ENCODE data around the gene PCBP3. TPM values are rescaled to one million over a fixed set of nuclear protein-coding genes. Genes with fewer than 3 reads are reported as not detected.

PCBP3 gene
- total RNA-seq, 2 experiments from 2014 or later: 1.9 to 2.2 TPM

DNA sequence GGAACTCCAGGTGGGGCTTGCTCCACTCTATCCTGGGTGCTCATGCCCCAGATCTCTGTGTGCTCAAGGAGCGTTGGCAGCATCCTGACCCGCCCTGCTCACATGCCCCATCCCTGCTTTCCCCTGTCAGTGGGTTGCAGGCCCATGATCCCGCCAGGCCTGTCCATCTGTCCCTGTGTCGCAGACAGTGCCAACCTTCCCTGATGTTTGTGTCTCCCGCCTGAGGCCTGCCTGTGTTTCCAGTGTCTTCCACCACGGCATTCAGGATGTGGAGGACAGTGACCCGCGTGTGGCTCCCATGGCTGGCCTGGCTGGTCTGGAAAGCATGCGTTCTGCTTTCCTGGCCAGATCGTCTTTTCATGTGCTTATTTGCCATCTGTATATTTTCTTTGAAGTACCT lies 82.9 kb downstream of the PCBP3 start:
- peaks cover 11% of the 10 kb centered on the region for H3K4me1 Mint-ChIP-seq (ENCODE audit: low read depth)
- no peak overlapping the region for H3K4me3 Mint-ChIP-seq
- ATAC-seq: no peak
- peaks cover 2% of the 10 kb centered on the region for H3K27me3 Mint-ChIP-seq
- DNase-seq: no peak
- H3K27ac Mint-ChIP-seq: no peak overlapping the region
- ChIA-PET CTCF (interaction anchor here (1.3 kb wide), 1 partner anchor 16 kb away, joined by 4 read pairs; no protein-coding TSS in a partner anchor), POLR2A (no interaction called here)
- no peaks in the 10 kb centered on the region for H3K36me3 Mint-ChIP-seq (ENCODE audit: low read depth)
- TF ChIP-seq, protein P1, sequence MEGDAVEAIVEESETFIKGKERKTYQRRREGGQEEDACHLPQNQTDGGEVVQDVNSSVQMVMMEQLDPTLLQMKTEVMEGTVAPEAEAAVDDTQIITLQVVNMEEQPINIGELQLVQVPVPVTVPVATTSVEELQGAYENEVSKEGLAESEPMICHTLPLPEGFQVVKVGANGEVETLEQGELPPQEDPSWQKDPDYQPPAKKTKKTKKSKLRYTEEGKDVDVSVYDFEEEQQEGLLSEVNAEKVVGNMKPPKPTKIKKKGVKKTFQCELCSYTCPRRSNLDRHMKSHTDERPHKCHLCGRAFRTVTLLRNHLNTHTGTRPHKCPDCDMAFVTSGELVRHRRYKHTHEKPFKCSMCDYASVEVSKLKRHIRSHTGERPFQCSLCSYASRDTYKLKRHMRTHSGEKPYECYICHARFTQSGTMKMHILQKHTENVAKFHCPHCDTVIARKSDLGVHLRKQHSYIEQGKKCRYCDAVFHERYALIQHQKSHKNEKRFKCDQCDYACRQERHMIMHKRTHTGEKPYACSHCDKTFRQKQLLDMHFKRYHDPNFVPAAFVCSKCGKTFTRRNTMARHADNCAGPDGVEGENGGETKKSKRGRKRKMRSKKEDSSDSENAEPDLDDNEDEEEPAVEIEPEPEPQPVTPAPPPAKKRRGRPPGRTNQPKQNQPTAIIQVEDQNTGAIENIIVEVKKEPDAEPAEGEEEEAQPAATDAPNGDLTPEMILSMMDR (IDR thresholded peaks at IDR 0.05): no peak
- no peaks in the 10 kb centered on the region for H3K9me3 Mint-ChIP-seq
- intact Hi-C loops (cut with micrococcal nuclease): no loop called here

DNA sequence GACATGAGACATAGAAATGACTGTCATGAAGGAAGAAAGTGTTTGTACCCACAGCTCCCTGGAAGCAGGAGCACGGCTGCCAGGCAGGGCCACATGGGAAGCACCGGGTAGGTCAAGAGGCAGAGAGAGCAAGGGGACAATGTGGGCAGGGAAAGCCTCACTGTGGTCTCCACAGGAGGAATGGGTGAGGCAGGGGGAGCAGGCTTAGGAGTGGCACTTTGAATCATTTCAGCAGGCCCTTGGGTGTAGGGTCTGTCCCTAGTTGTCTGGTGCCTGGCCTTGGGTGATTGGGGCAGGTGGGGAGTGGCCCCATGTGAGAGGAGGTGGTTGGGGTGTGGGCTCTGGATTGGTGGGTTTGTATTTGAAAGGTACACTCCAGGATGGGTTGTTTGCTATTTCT lies 83.9 kb downstream of the PCBP3 start:
- H3K36me3 Mint-ChIP-seq (ENCODE audit: low read depth): no peaks in the 10 kb centered on the region
- ATAC-seq: no peak
- no peak for DNase-seq
- ChIA-PET CTCF (interaction anchor here (1.3 kb wide), 1 partner anchor 15 kb away, joined by 4 read pairs; no protein-coding TSS in a partner anchor), POLR2A (no interaction called here)
- H3K9me3 Mint-ChIP-seq: no peaks in the 10 kb centered on the region
- H3K4me3 Mint-ChIP-seq: no peak overlapping the region
- no peak overlapping the region for H3K27ac Mint-ChIP-seq
- intact Hi-C loops (cut with micrococcal nuclease): no loop called here
- H3K27me3 Mint-ChIP-seq: peaks cover 2% of the 10 kb centered on the region
- TF ChIP-seq, protein P1 (IDR thresholded peaks at IDR 0.05): no peak
- H3K4me1 Mint-ChIP-seq (ENCODE audit: low read depth): peaks cover 11% of the 10 kb centered on the region

DNA sequence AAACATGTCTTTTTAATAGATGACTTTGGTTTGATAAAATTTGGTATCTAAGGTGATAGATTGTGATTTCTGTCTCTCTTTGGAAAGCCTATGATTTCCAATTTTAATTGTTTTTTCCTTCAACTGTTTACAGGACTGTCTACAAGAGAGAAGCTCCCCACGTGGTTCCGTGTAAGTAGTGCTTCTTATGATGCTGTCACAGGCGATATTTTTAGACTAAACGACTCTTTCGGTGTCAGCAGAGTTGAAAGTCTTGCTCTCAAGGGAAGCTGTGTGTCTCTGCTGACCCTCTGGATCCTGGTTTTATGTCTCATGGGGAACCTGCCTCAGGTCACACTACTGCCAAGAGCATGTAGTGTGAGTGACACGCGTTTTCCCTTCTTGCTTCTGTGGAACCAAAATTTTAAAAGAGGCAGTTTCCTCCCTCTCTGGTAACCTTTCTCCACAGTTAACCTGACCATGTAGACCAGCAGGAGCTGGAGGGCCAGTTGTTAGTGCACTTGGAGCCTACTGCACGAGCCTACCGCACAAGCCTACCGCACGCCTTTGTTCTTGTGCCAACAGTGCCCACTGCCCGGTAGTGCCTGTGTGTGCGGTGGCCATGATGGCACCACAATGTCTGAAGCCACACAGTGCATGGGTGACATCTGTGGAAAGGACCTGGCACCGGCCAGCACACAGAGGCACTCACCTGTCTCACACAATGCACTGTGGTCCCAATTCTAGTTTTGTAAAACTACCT lies 91.9 kb downstream of the PCBP3 start:
- Mint-ChIP-seq H3K27ac (no peak overlapping the region), H3K4me3 (no peak overlapping the region), H3K36me3 (ENCODE audit: low read depth) (no peaks in the 10 kb centered on the region), H3K9me3 (no peaks in the 10 kb centered on the region), H3K4me1 (ENCODE audit: low read depth) (peaks cover 9% of the 10 kb centered on the region), H3K27me3 (no peaks in the 10 kb centered on the region)
- intact Hi-C loops (cut with micrococcal nuclease): no loop called here
- DNase-seq: no peak
- ChIA-PET POLR2A (no interaction called here), CTCF (interaction anchor here (1.3 kb wide), 1 partner anchor 9 kb away, joined by 3 read pairs; no protein-coding TSS in a partner anchor)
- TF ChIP-seq, protein P1 (IDR thresholded peaks at IDR 0.05): no peak
- ATAC-seq: no peak

DNA sequence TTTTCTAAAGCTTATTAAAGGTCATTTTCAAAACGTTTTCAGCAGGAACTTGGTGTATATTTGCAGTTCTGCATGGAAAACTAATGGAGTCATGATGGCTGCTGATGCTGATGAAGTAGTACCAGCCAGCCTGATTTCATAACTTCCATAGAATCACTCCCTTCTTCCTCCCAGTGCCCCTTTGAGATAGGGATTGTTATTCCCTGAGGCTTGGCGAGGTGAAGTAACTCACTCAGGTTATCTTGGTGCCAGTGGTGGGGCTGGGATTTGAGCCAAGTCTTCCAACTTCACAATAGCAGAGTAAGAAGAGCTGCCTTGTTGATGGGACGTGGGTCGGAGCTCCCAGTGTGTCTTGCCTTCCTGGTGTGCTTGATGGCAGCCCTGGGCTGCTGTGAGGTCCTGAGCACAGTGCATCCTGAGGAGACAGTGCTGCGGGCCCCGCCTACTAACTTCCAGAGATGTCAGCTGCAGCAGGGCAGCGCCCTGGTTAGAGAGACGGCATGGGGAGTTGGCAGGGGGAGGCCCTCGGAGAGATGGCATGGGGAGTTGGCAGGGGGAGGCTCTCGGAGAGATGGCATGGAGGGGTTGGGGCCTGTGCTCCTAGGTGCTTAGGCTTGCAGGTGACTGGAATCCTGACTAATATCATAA lies 92.6 kb downstream of the PCBP3 start:
- CTCF ChIA-PET: interaction anchor here (1.3 kb wide), 1 partner anchor 8 kb away, joined by 3 read pairs; no protein-coding TSS in a partner anchor
- ATAC-seq: no peak

More for the DNA sequence above, 92.6 kb downstream of the PCBP3 start:
- TF ChIP-seq, protein P1 (IDR thresholded peaks at IDR 0.05): no peak
- DNase-seq: no peak
- no peaks in the 10 kb centered on the region for H3K9me3 Mint-ChIP-seq
- no peaks in the 10 kb centered on the region for H3K27me3 Mint-ChIP-seq
- H3K4me3 Mint-ChIP-seq: no peak overlapping the region
- POLR2A ChIA-PET: no interaction called here
- no peaks in the 10 kb centered on the region for H3K36me3 Mint-ChIP-seq (ENCODE audit: low read depth)
- no peak overlapping the region for H3K27ac Mint-ChIP-seq
- H3K4me1 Mint-ChIP-seq (ENCODE audit: low read depth): peaks cover 9% of the 10 kb centered on the region
- intact Hi-C loops (cut with micrococcal nuclease): no loop called here
